ENCODE data around the gene THBS3. TPM values are rescaled to one million over a fixed set of nuclear protein-coding genes. Genes with fewer than 3 reads are reported as not detected.

THBS3 gene
- total and polyA plus RNA-seq, 2 of the 13 experiments (the other 11 are each of a cell fraction or from before 2014, with no cell fraction given), result 0.86 to 3.6 TPM

DNA sequence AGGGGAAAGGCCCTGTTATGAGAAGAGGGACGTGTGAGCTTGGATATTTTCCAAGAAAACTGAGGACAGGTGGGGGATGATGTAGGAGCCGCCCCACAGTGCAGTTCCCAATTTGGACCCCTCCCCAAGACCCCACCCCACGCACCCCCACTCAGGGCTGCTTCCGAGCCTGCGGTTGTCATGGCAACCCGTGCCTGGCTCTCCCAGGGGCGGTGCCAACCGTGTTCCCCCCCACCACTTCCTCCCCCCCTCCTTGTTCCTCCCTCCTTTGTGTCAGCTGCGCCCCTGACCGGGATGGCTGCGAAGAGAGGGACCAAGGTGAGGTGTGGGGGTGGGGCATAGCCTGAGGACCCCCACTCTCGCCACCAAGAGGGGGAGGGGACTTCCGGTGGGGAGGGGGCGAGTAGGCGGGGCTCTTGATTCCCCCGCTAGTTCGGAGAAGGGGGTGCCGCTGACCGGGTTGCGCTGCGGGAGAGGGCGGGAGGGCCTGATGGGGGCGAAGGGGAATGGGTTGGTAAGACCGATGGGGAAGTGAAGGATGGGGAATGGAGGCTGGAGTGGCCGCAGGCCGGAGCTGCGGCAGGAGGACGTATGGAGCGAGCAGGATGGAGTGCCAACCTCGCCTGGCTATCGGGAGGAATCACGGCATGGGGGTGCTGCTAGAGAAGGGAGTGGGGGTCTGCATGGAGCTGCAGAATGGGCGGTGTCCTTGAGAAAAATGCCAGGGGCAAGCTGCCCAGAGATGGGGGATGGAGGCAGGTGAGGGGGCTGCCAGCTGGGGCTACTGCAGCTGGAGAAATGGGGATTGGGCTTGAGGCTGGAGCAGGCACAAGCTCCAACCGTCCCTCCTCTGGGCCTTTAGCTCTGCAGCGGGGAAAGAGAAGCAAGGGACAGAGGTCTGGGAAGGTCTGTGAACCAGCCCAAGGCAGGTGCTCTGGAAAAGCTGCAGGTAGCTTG, 33.1 kb downstream of the THBS3 start:
- POLR2A ChIA-PET, result no interaction called here

More for the DNA sequence above, 33.1 kb downstream of the THBS3 start:
- intact Hi-C loops (cut with micrococcal nuclease; ENCODE audit: unreplicated experiment), result no loop called here
- 63% methylated on average over 29 of the region's 35 CpGs for WGBS (ENCODE audit: low lambda C conversion rate)
- TF ChIP-seq SALL1 (CRISPR knock-in tag; IDR thresholded peaks at IDR 0.05), result no peak
- TF ChIP-seq ZNF788 (CRISPR knock-in tag; IDR thresholded peaks at IDR 0.05; ENCODE audit: borderline replicate concordance), result no peak
- no peak for TF ChIP-seq ERF (CRISPR knock-in tag; IDR thresholded peaks at IDR 0.05)
- TF ChIP-seq, protein P1, sequence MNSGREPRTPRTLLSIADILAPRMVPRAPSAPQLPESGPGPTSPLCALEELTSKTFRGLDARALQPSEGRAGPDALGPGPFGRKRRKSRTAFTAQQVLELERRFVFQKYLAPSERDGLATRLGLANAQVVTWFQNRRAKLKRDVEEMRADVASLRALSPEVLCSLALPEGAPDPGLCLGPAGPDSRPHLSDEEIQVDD (CRISPR knock-in tag; IDR thresholded peaks at IDR 0.05; ENCODE audit: borderline replicate concordance), result no peak
- TF ChIP-seq TOPORS (CRISPR knock-in tag; IDR thresholded peaks at IDR 0.05), result no peak
- no peak for TF ChIP-seq ZNF850 (CRISPR knock-in tag; conservative IDR thresholded peaks at IDR 0.05)
- no peak for TF ChIP-seq DMAP1 (CRISPR knock-in tag; IDR thresholded peaks at IDR 0.05)
- TF ChIP-seq, protein P2, sequence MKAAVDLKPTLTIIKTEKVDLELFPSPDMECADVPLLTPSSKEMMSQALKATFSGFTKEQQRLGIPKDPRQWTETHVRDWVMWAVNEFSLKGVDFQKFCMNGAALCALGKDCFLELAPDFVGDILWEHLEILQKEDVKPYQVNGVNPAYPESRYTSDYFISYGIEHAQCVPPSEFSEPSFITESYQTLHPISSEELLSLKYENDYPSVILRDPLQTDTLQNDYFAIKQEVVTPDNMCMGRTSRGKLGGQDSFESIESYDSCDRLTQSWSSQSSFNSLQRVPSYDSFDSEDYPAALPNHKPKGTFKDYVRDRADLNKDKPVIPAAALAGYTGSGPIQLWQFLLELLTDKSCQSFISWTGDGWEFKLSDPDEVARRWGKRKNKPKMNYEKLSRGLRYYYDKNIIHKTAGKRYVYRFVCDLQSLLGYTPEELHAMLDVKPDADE (CRISPR knock-in tag; IDR thresholded peaks at IDR 0.05), result no peak
- no peak for TF ChIP-seq ZBTB38 (CRISPR knock-in tag; IDR thresholded peaks at IDR 0.05)
- no peak for TF ChIP-seq CREM (IDR thresholded peaks at IDR 0.05)
- TF ChIP-seq CREM (CRISPR knock-in tag; IDR thresholded peaks at IDR 0.05), result no peak
- in situ Hi-C loops (cut with HindIII; ENCODE audit: extremely low pct_ligation_motif_present, low pct_unique_long_range_greater_than_20kb), result no loop called here
- no peak for ATAC-seq
- Histone ChIP-seq H3K4me3 (replicated peaks in 1 of 3; ENCODE audit: insufficient read depth in 1 of 3, low read depth in 2 of 3, low read length in 3 of 3) (no peak overlapping the region), H3K4me1 (ENCODE audit: insufficient read depth, low read length) (peaks cover 55% of the 10 kb centered on the region), H3K9me3 (ENCODE audit: low read length) (no peaks in the 10 kb centered on the region), H3K27ac (ENCODE audit: extremely low read length, insufficient read depth, low read length) (no peak overlapping the region), H3K36me3 (replicated peaks in 1 of 2; ENCODE audit: control insufficient read depth in 1 of 2, insufficient read depth in 2 of 2, low read length in 2 of 2) (peaks cover 0 to 7% of the 10 kb centered on the region in 2 experiments; a peak in 2 of 5 replicates), H2AFZ (ENCODE audit: low read length) (no peak overlapping the region), H3K4me2 (ENCODE audit: low read depth, low read length) (no peak overlapping the region), H3K79me2 (ENCODE audit: insufficient read depth, low read length) (peaks cover 10% of the 10 kb centered on the region), H3K27me3 (ENCODE audit: control insufficient read depth in 1 of 2, insufficient read depth in 2 of 2, low read length in 2 of 2) (0 out of 5 replicates have a peak, but pooled peaks cover 0 to 1% of the 10 kb centered on the region in 2 experiments), H3K9ac (ENCODE audit: insufficient read depth, low read depth, low read length) (no peak overlapping the region), H4K20me1 (ENCODE audit: insufficient read depth, low read length) (no peaks in the 10 kb centered on the region)
- no peak for DNase-seq (ENCODE audit: low spot score)
- FAIRE-seq, result no peak
- CTCF ChIA-PET (ENCODE audit: low intra/inter-chr PET ratio, low total read pairs), result no interaction called here
- no TSS peak for BruUV-seq (replicated peaks)
